AG20443 (cell line): ENCODE results near the gene H1-8.

Experiments
- DNase-seq: peaks from one replicate; pipeline ENCODE4 v3.0.0; 2012; ENCODE audit warnings: low spot score, mixed read lengths

The H1-8 gene

GRCh38 chr3:129556358-129556695 lies 13.4 kb downstream of the H1-8 start:
- no peak for DNase-seq

GRCh38 chr3:129556890-129557547 lies 14.0 kb downstream of the H1-8 start:
- DNase-seq = no peak

DNA sequence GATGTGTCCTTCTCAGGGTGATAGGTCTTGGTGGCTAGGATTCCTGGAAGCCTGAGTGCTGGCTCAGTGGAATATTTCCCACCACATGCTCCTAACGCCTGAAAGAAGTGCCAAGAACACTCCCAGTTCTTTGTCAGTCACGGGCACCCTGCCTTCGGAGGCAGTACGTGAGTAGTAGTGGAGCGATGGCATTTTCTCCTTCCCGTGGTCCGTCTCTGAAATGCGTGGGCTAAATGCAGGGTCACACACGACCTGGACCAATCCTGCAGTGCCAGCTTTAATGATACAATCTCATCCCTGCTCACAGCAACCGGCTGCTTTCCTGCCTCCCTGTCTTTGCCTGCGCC lies 14.5 kb downstream of the H1-8 start:
- peak; percentile 72 for DNase-seq

- DNase-seq = no peak
Measured at GRCh38 chr3:129558081-129558771, 15.3 kb downstream of the H1-8 start.

DNA sequence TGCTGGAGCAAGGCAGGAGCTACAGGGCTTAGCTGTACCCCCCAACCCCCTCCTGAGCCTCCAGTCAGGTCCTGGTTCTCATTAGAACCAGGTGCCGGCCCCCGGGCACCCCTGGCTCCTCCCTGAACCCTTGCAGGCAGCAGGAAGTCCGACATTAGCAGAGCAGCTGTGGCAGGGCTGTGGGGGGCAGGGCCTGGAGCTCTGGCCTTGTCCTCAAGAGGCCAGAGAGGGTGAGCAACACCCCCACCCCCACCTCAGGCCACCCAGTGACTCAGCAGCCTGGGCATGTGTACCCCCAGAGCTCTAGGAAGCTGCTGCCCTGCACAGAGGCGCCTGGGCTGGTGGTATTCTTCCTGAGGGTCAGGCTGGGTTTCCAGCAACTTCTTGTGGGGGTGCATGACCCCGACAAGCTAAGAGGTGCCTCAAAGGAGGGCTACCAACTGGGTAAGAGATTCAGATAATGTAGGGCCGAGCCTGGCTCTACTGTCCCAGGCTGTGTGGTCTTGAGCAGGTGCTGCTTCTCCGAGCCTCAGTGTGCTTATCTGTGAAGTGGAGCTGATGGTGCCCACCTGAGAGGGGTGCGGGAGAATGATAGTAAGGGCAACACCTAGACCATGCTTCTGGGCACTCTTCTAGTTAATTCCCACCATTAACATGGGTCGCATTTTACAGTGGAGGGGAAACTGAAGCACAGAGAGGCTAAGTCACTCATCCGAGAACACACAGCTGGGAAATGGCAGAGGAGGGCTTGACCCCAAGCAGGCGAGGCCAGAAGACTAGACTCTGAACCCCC lies 16.0 kb downstream of the H1-8 start:
- DNase-seq = peak; percentile 77

- DNase-seq = no peak
Measured at GRCh38 chr3:129559565-129560079, 16.6 kb downstream of the H1-8 start.

DNA sequence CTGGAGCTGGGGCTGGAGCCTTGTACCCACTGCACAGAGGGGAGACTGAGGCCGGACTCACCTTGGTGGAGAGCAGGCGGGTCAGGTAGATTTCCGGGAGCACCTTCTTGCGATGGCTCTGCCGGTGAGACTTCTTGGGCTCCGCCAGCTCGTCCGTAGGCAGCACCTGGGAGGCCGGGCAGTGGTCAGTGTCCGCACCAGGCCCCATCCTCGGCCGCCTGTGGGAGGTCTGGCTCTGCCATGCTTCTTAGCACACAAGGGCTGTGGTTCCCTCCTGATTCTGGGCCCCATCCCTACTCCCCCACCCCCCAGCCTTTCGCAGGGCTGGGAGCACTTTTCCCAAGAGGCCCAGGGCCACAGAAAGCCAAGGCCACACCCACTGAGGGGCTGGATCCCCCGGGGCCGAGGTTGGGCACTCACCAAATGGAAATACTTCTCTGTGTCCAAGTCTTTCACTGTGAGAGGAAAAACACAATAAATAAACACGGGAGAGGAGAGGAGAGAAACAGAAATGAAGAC lies 17.4 kb downstream of the H1-8 start:
- peak; percentile 59 for DNase-seq

GRCh38 chr3:129560911-129561594 lies 18.1 kb downstream of the H1-8 start:
- peak; percentile 96 for DNase-seq

- no peak for DNase-seq
Measured at GRCh38 chr3:129561619-129562248, 18.8 kb downstream of the H1-8 start.

GRCh38 chr3:129562803-129563202 lies 19.8 kb downstream of the H1-8 start:
- DNase-seq = no peak

GRCh38 chr3:129563332-129563731 lies 20.4 kb downstream of the H1-8 start:
- no peak for DNase-seq

DNA sequence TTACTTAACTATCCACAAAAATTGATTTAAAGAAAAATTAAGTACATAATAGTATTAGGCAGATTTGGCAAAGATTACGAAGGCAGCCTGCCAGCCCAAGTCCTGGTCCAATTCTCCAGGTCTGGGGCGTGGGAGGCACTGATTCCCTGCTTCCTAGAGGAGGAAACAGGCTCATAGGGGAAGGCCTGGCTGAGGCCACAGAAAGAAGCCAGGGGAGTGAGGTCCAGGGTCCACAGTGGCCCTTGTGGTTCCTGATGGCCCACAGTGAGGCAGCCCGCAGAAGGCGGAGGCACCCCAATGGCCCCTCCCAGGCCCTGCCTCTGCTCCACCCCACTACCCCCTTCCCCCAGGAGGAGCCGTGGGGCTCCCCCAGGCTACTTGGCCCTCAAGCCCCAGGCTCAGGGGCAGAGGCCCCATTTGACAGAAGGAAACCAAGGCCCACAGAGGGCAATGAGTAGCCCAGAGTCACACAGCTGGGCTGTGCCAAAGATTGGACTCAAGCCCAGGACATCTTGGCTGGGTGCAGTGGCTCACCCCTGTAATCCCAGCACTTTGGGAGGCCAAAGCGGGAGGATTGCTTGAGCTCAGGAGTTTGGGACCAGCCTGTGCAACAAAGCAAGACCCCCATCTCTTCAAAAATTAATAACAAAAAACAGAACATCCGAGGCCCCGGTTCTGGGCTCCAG lies 21.0 kb downstream of the H1-8 start:
- no peak for DNase-seq

GRCh38 chr3:129564981-129565644 lies 22.1 kb downstream of the H1-8 start:
- no peak for DNase-seq

- no peak for DNase-seq
Measured at GRCh38 chr3:129565902-129566301, 22.9 kb downstream of the H1-8 start.

DNA sequence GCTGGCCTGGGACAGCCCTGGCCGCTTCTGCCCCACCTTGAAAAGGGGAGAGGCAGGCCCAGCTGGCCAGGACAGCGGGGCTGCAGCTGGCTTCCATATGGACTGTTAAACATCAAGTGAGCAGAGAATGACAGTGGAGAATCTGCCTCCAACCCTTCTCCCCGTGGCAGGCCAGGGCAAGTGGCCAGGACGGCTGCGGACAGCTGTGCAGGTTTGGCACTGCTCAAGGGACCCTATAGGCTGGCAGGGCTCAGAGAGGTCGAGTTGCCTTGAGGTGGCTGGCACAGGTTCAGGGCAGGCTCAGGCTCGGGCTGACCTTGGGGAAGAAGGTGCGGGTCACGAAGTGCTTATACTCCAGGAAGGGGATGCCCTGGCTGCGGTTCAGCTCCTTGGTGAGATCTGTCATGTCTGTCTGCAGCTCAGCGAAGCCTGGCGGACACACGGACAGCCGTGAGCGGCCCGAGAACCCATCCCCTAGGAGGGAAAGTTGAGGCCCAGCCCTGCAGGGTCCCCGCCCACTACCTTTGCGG lies 24.3 kb downstream of the H1-8 start:
- DNase-seq = no peak

DNA sequence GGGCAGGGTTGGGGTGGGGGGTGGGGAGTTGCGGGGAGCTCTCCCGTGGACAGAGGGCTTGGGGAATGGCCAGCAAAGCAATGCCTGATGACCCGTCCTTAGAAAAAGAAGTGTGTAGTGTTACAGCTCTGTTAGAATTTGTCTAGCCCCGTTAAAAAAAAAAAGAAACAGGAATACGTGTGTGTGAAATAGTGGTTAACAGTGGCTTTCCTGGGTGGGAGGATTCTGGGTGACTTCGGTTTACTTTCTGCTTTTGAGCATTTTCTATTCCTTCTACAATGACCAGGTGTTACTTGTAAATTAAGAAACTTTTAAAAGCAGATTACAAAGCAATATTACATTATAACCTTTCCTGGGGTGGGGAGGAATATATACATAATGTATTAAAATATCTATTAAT lies 25.0 kb downstream of the H1-8 start:
- DNase-seq = no peak

DNA sequence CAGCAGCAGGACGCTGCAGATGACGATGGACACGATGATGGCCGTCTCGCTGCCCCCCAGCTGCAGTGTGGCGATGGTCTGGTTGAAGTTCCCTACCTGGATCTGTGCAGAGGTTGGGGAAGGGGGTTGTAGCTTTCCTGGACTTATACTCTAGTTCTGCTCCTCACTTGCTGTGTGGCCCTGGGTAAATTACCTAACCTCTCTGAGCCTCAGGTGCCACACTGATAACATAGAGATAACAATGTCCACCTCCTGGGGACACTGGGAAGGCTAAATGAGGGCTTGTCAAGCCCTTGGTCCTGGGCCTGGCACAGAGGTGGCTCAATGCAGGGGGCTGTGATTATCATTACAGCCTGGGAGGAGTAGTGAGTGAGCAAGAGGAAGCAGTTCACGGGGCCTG lies 26.9 kb downstream of the H1-8 start:
- DNase-seq = no peak

GRCh38 chr3:129571605-129572547 lies 28.9 kb downstream of the H1-8 start:
- DNase-seq = no peak

GRCh38 chr3:129572603-129573002 lies 29.6 kb downstream of the H1-8 start:
- DNase-seq = no peak
